GM23338 (cell line): ENCODE results near the gene GNB3. TPM values are rescaled to one million over a fixed set of nuclear protein-coding genes. Genes with fewer than 3 reads are reported as not detected.

ENCODE experiments used
- ATAC-seq: fragments of 200-7000 bp; cut with Tn5 transposase; 3 replicates; pipeline ENCODE4 v1.9.1; 2020
- DNase-seq: peaks from one replicate; pipeline ENCODE4 v3.0.0-alpha.2; 2015; ENCODE audit warnings: low spot score
- H2AFZ ChIP-seq: fragments of 200-600 bp; sonication (generic); 2 replicates; pipeline ENCODE4 v1.8.0; 2016; ENCODE audit warnings: antibody characterized with exemption, mild to moderate bottlenecking, moderate library complexity
- H3F3A ChIP-seq: fragments of 200-600 bp; sonication (generic); replicated peaks from 2 replicates; pipeline ENCODE4 v1.8.0; 2017; ENCODE audit warnings: antibody characterized with exemption, mixed run types, low read depth
- H3K27ac ChIP-seq: fragments of 200-600 bp; sonication (generic); 2 replicates; pipeline ENCODE4 v1.6.1; 2016; ENCODE audit warnings: low read depth
- H3K27me3 ChIP-seq: fragments of 200-600 bp; sonication (generic); 2 replicates; pipeline ENCODE4 v1.8.0; 2016; ENCODE audit warnings: mild to moderate bottlenecking, mixed run types, moderate library complexity; ENCODE audit not compliant: insufficient read depth
- H3K36me3 ChIP-seq: fragments of 200-600 bp; sonication (generic); 2 replicates; pipeline ENCODE4 v1.8.0; 2016; ENCODE audit warnings: mild to moderate bottlenecking; ENCODE audit not compliant: insufficient read depth
- H3K4me1 ChIP-seq: fragments of 200-600 bp; sonication (generic); 2 replicates; pipeline ENCODE4 v1.8.0; 2016; ENCODE audit warnings: mild to moderate bottlenecking, moderate library complexity; ENCODE audit not compliant: insufficient read depth
- H3K4me2 ChIP-seq: fragments of 200-600 bp; sonication (generic); 2 replicates; pipeline ENCODE4 v1.7.1; 2017; ENCODE audit warnings: mixed run types
- H3K4me3 ChIP-seq: fragments of 200-600 bp; sonication (generic); 2 replicates; pipeline ENCODE4 v1.6.1; 2016; ENCODE audit warnings: mixed run types
- H3K79me2 ChIP-seq: fragments of 200-600 bp; sonication (generic); replicated peaks from 2 replicates; pipeline ENCODE4 v1.8.0; 2017; ENCODE audit warnings: mild to moderate bottlenecking; ENCODE audit not compliant: insufficient read depth
- H3K9me2 ChIP-seq: fragments of 200-600 bp; sonication (generic); 2 replicates; pipeline ENCODE4 v1.8.0; 2017; ENCODE audit not compliant: insufficient read depth
- H4K20me1 ChIP-seq: fragments of 200-600 bp; sonication (generic); replicated peaks from 2 replicates; pipeline ENCODE4 v1.8.0; 2017; ENCODE audit warnings: mild to moderate bottlenecking; ENCODE audit not compliant: insufficient read depth
- H3K27ac Mint-ChIP-seq: 2 replicates; pipeline ENCODE4 v1.8.0; 2020; ENCODE audit warnings: inconsistent platforms, mild to moderate bottlenecking, moderate library complexity, mixed read lengths
- H3K27me3 Mint-ChIP-seq: 3 replicates; pipeline ENCODE4 v1.8.0; 2022; ENCODE audit warnings: low read depth, mild to moderate bottlenecking, moderate library complexity, mixed read lengths, inconsistent platforms; ENCODE audit not compliant: insufficient read depth, poor library complexity
- H3K36me3 Mint-ChIP-seq: 3 replicates; pipeline ENCODE4 v1.8.0; 2021; ENCODE audit warnings: low read depth, mild to moderate bottlenecking, inconsistent platforms, moderate library complexity, mixed read lengths
- H3K4me1 Mint-ChIP-seq: 3 replicates; pipeline ENCODE4 v1.8.0; 2020; ENCODE audit warnings: mild to moderate bottlenecking, inconsistent platforms, mixed read lengths
- H3K4me3 Mint-ChIP-seq: 3 replicates; pipeline ENCODE4 v1.8.0; 2021; ENCODE audit warnings: moderate library complexity, mild to moderate bottlenecking, inconsistent platforms, mixed read lengths
- H3K9me3 Mint-ChIP-seq: 3 replicates; pipeline ENCODE4 v1.8.0; 2020; ENCODE audit warnings: moderate library complexity, mild to moderate bottlenecking, inconsistent platforms, mixed read lengths
- EZH2phosphoT487 ChIP-seq: fragments of 200-600 bp; sonication (generic); IDR thresholded peaks from one replicate; pipeline ENCODE4 v1.8.1; 2018; ENCODE audit warnings: antibody characterized with exemption; ENCODE audit not compliant: unreplicated experiment
- JUNB ChIP-seq: IDR thresholded peaks from one replicate; pipeline ENCODE4 v1.6.1; 2016; ENCODE audit warnings: antibody characterized with exemption; ENCODE audit not compliant: unreplicated experiment
- REST ChIP-seq: IDR thresholded peaks from one replicate; pipeline ENCODE4 v1.6.1; 2018; ENCODE audit warnings: antibody characterized with exemption; ENCODE audit not compliant: unreplicated experiment
- STAT1 ChIP-seq: IDR thresholded peaks from one replicate; pipeline ENCODE4 v1.6.1; 2016; ENCODE audit warnings: antibody characterized with exemption; ENCODE audit not compliant: unreplicated experiment
- ZNF114 ChIP-seq: fragments of 250-450 bp; sonication (Bioruptor Pico); IDR thresholded peaks from 2 replicates; pipeline ENCODE4 v1.5.0; 2020; ENCODE audit warnings: mild to moderate bottlenecking, moderate library complexity
- ZNF331 ChIP-seq: fragments of 250-450 bp; sonication (Bioruptor Pico); IDR thresholded peaks from 2 replicates; pipeline ENCODE4 v1.5.0; 2020; ENCODE audit warnings: low read depth, mild to moderate bottlenecking, moderate library complexity
- ZNF462 ChIP-seq: fragments of 250-450 bp; sonication (Bioruptor Pico); IDR thresholded peaks from 2 replicates; pipeline ENCODE4 v1.5.0; 2020; ENCODE audit warnings: mild to moderate bottlenecking, moderate library complexity
- polyA plus RNA-seq: library from polyadenylated mRNA; unstranded; fragments of >200 nt; fragmentation: Nextera tagmentation; extraction: Ambion mirVana; gene quantifications from 2 replicates; pipeline ENCODE4 v1.2.1, GENCODE V29; 2016
- total RNA-seq: library from RNA; depleted of rRNA; stranded (reverse); fragments of >200 nt; shearing (Covaris generic); gene quantifications from 2 replicates; pipeline ENCODE4 v1.2.3, GENCODE V29; 2014
- TF ChIP-seq, protein P1 (sequence below), 2 experiments: fragments of 200-600 bp in 1 of 2; sonication (generic) in 1 of 2; conservative IDR thresholded peaks; 2 replicates each; pipeline versions ENCODE4 v1.5.1 to v1.6.1; 2016 to 2017; ENCODE audit warnings: antibody characterized with exemption in 2 of 2, low read depth in 2 of 2, mild to moderate bottlenecking in 2 of 2, moderate library complexity in 1 of 2
- TF ChIP-seq, protein P2 (sequence below): IDR thresholded peaks from 2 replicates; pipeline ENCODE4 v1.6.1; 2016; ENCODE audit warnings: antibody characterized with exemption

GNB3 gene
- total and polyA plus RNA-seq, 2 experiments from 2014 or later = 5.4 to 8.2 TPM

- TF ChIP-seq REST (no peak), EZH2phosphoT487 (no peak), JUNB (no peak), ZNF114 (CRISPR knock-in tag) (no peak)
- TF ChIP-seq, protein P1, sequence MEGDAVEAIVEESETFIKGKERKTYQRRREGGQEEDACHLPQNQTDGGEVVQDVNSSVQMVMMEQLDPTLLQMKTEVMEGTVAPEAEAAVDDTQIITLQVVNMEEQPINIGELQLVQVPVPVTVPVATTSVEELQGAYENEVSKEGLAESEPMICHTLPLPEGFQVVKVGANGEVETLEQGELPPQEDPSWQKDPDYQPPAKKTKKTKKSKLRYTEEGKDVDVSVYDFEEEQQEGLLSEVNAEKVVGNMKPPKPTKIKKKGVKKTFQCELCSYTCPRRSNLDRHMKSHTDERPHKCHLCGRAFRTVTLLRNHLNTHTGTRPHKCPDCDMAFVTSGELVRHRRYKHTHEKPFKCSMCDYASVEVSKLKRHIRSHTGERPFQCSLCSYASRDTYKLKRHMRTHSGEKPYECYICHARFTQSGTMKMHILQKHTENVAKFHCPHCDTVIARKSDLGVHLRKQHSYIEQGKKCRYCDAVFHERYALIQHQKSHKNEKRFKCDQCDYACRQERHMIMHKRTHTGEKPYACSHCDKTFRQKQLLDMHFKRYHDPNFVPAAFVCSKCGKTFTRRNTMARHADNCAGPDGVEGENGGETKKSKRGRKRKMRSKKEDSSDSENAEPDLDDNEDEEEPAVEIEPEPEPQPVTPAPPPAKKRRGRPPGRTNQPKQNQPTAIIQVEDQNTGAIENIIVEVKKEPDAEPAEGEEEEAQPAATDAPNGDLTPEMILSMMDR (conservative IDR thresholded peaks at IDR 0.05; ENCODE audit: low read depth in 2 of 2) = no peak
Observed at GRCh38 chr12:6839482-6840201, 1.1 kb upstream of the GNB3 start (continued).

GRCh38 chr12:6840330-6840729 lies 395 bp upstream of the GNB3 start:
- Histone ChIP-seq H4K20me1 (no peaks in the 10 kb centered on the region; the same call in 1 of the 2 replicates), H3K27ac (no peak overlapping the region), H2AFZ (no peak overlapping the region), H3K4me1 (peaks cover 5% of the 10 kb centered on the region; the same call in 1 of the 2 replicates), H3K4me2 (no peak overlapping the region), H3K4me3 (no peak overlapping the region), H3K36me3 (peaks cover 13% of the 10 kb centered on the region), H3F3A (peaks cover 2% of the 10 kb centered on the region; the same call in 1 of the 2 replicates), H3K27me3 (no peaks in the 10 kb centered on the region), H3K79me2 (no peaks in the 10 kb centered on the region), H3K9me2 (no peaks in the 10 kb centered on the region)
- Mint-ChIP-seq H3K27me3 (peaks cover 22% of the 10 kb centered on the region), H3K9me3 (no peaks in the 10 kb centered on the region), H3K27ac (no peak overlapping the region), H3K4me1 (peaks cover 18% of the 10 kb centered on the region), H3K36me3 (peaks cover 69% of the 10 kb centered on the region), H3K4me3 (peak overlapping the region; percentile 12; the same call in 1 of the 3 replicates)
- ATAC-seq = no peak
- DNase-seq = no peak
- TF ChIP-seq, protein P1 (conservative IDR thresholded peaks at IDR 0.05; ENCODE audit: low read depth in 2 of 2) = no peak
- TF ChIP-seq, protein P2, sequence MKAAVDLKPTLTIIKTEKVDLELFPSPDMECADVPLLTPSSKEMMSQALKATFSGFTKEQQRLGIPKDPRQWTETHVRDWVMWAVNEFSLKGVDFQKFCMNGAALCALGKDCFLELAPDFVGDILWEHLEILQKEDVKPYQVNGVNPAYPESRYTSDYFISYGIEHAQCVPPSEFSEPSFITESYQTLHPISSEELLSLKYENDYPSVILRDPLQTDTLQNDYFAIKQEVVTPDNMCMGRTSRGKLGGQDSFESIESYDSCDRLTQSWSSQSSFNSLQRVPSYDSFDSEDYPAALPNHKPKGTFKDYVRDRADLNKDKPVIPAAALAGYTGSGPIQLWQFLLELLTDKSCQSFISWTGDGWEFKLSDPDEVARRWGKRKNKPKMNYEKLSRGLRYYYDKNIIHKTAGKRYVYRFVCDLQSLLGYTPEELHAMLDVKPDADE = no peak
- TF ChIP-seq ZNF331 (CRISPR knock-in tag) (no peak), ZNF462 (CRISPR knock-in tag) (no peak), STAT1 (no peak)
